A549 treated with Hydrocortisone at 1 μM for 4 hours (cell line): ENCODE data around the gene SRR. TPM values are rescaled to one million over a fixed set of nuclear protein-coding genes. Genes with fewer than 3 reads are reported as not detected.

Source experiments
- total RNA-seq: library from RNA; stranded (reverse); fragments of 200-300 nt; extraction: Qiagen RNA extraction; gene quantifications from 5 replicates; pipeline ENCODE4 v1.2.3, GENCODE V29; 2022

The SRR gene
- 7.0 to 11.8 TPM (median 8.1 TPM) in 5 replicates for total RNA-seq

GRCh38 chr17:2303204-2304188 is at the start of gene SRR, which contains the start of gene SMG6:
Gene SRR (plus strand): TSS chr17:2303950. CDS start chr17:2315561, 11,611 bp downstream.
Gene SMG6 (minus strand): TSS chr17:2303785. CDS start chr17:2303720, 65 bp downstream.

GRCh38 chr17:2336215-2336851 is 32.6 kb downstream of the SRR start, which contains the start of gene TSR1:
Gene TSR1 (minus strand): TSS chr17:2336457. CDS start chr17:2336427, 30 bp downstream.

GRCh38 chr17:2336852-2337543 is 33.2 kb downstream of the SRR start, which contains the start of gene SGSM2:
Gene SGSM2 (plus strand): TSS chr17:2337501. CDS start chr17:2337689, 188 bp downstream.

Other genes starting within 250 kb of the SRR start
- 1.2 to 2.0 TPM (median 1.5 TPM) in 5 replicates for gene HIC1, start 248.8 kb upstream of the SRR start, total RNA-seq
- gene SMG6, start 165 bp upstream of the SRR start, total RNA-seq = 21.9 to 24.8 TPM (median 24.3 TPM) in 5 replicates
- gene TSR1, start 32.5 kb downstream of the SRR start, total RNA-seq = 55.9 to 81.6 TPM (median 57.9 TPM) in 5 replicates
- 35.2 to 39.8 TPM (median 36.7 TPM) in 5 replicates for gene SGSM2, start 33.6 kb downstream of the SRR start, total RNA-seq
- gene MNT, start 97.1 kb downstream of the SRR start, total RNA-seq = 14.5 to 17.6 TPM (median 16.2 TPM) in 5 replicates
- 31.1 to 36.2 TPM (median 32.0 TPM) in 5 replicates for gene METTL16, start 207.9 kb downstream of the SRR start, total RNA-seq